GM23338 (cell line): ENCODE measurements around the gene PRELID2.
"Not testable (repeated sequence)": the region's sequence is repeated elsewhere in the genome, so short reads cannot be mapped to it uniquely, and the experiment has no call there.

Experiments used
- CTCF ChIP-seq, 2 experiments: fragments of 200-600 bp in 1 of 2; sonication (generic) in 1 of 2; conservative IDR thresholded peaks; 2 replicates each; pipeline versions ENCODE4 v1.5.1 to v1.6.1; 2016 to 2017; ENCODE audit warnings: antibody characterized with exemption in 2 of 2, low read depth in 2 of 2, mild to moderate bottlenecking in 2 of 2, moderate library complexity in 1 of 2
- EZH2 ChIP-seq: fragments of 200-600 bp; sonication (generic); IDR thresholded peaks from one replicate; pipeline ENCODE4 v1.8.0; 2017; ENCODE audit warnings: antibody characterized with exemption, mild to moderate bottlenecking, low read depth; ENCODE audit not compliant: unreplicated experiment
- EZH2phosphoT487 ChIP-seq: fragments of 200-600 bp; sonication (generic); IDR thresholded peaks from one replicate; pipeline ENCODE4 v1.8.1; 2018; ENCODE audit warnings: antibody characterized with exemption; ENCODE audit not compliant: unreplicated experiment
- POLR2AphosphoS5 ChIP-seq: IDR thresholded peaks from 2 replicates; pipeline ENCODE4 v1.6.1; 2016; ENCODE audit warnings: antibody characterized with exemption, low read depth

GRCh38 chr5:145729956-145730355 lies 105.2 kb downstream of the PRELID2 start:
- not testable (repeated sequence) for TF ChIP-seq CTCF (conservative IDR thresholded peaks at IDR 0.05; ENCODE audit: low read depth in 2 of 2); EZH2; POLR2AphosphoS5; EZH2phosphoT487
